DND-41 (cell line): ENCODE measurements around the gene CCDC181.

ENCODE experiments used
- EZH2 ChIP-seq: IDR thresholded peaks from 3 replicates; pipeline ENCODE4 v1.6.1; 2012; ENCODE audit warnings: borderline replicate concordance, low read depth, mild to moderate bottlenecking, moderate library complexity, low read length, inconsistent platforms; ENCODE audit not compliant: severe bottlenecking
- TF ChIP-seq, protein P1 (sequence below): IDR thresholded peaks from 2 replicates; pipeline ENCODE4 v1.5.1; 2012; ENCODE audit warnings: borderline replicate concordance, low read length, moderate library complexity, mild to moderate bottlenecking; ENCODE audit not compliant: poor library complexity, severe bottlenecking; ENCODE audit errors: extremely low read depth

DNA sequence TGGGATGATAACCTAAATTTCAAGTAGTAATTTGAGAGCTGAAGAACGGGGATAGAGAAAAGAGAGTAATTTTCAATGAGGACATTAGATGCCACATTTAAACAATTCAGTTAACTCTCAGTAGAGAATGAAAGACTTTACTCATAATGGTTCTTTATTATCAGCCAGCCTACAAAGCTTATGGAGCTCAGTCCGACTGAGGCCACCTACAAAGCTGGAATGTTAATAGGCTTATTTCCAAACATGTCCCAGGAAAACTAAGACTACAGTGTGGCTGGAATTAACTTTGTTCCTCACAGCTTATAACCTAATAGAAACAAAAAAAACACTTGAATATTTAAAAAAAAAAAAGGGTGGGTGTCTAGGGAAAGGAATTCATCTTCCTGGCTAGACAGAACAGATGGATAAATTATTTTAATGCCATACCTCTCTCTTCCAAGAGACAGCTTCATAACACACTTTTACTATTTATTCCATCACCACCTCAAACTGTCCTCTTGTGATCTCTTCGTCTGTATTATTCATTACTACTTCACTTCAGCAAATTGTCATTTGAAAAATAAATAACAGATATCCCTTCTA is 48.6 kb upstream of the CCDC181 start:
- no peak for TF ChIP-seq EZH2
- TF ChIP-seq, protein P1, sequence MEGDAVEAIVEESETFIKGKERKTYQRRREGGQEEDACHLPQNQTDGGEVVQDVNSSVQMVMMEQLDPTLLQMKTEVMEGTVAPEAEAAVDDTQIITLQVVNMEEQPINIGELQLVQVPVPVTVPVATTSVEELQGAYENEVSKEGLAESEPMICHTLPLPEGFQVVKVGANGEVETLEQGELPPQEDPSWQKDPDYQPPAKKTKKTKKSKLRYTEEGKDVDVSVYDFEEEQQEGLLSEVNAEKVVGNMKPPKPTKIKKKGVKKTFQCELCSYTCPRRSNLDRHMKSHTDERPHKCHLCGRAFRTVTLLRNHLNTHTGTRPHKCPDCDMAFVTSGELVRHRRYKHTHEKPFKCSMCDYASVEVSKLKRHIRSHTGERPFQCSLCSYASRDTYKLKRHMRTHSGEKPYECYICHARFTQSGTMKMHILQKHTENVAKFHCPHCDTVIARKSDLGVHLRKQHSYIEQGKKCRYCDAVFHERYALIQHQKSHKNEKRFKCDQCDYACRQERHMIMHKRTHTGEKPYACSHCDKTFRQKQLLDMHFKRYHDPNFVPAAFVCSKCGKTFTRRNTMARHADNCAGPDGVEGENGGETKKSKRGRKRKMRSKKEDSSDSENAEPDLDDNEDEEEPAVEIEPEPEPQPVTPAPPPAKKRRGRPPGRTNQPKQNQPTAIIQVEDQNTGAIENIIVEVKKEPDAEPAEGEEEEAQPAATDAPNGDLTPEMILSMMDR, result no peak
